Osteoblast (primary cell): Measurements from ENCODE around the gene NFIA. TPM values are rescaled to one million over a fixed set of nuclear protein-coding genes. Genes with fewer than 3 reads are reported as not detected.

Source experiments
- DNase-seq: peaks from one replicate; pipeline ENCODE4 v3.0.0; 2011; ENCODE audit warnings: low spot score, mixed read lengths; ENCODE audit not compliant: insufficient read length; ENCODE audit errors: missing footprints
- H2AFZ ChIP-seq: 2 replicates; pipeline ENCODE4 v1.6.0; 2011; ENCODE audit warnings: mild to moderate bottlenecking, low read length
- H3K27ac ChIP-seq: 2 replicates; pipeline ENCODE4 v1.5.1; 2011; ENCODE audit warnings: mild to moderate bottlenecking, low read depth, low read length, moderate library complexity
- H3K27me3 ChIP-seq: 2 replicates; pipeline ENCODE4 v1.6.0; 2012; ENCODE audit warnings: mild to moderate bottlenecking, control low read depth, inconsistent platforms, low read length, moderate library complexity; ENCODE audit not compliant: insufficient read depth
- H3K36me3 ChIP-seq: 2 replicates; pipeline ENCODE4 v1.5.1; 2011; ENCODE audit warnings: mild to moderate bottlenecking, low read length, control low read depth, moderate library complexity; ENCODE audit not compliant: insufficient read depth
- H3K4me1 ChIP-seq: 2 replicates; pipeline ENCODE4 v1.5.1; 2011; ENCODE audit warnings: mild to moderate bottlenecking, low read length, control low read depth, moderate library complexity; ENCODE audit not compliant: insufficient read depth
- H3K4me2 ChIP-seq: 2 replicates; pipeline ENCODE4 v1.6.0; 2011; ENCODE audit warnings: mild to moderate bottlenecking, low read length; ENCODE audit not compliant: insufficient read depth
- H3K4me3 ChIP-seq: fragments of 200-600 bp; sonication (generic); 3 replicates; pipeline ENCODE4 v1.5.1; 2012; ENCODE audit warnings: mild to moderate bottlenecking, low read length, inconsistent platforms; ENCODE audit not compliant: insufficient read depth
- H3K79me2 ChIP-seq: 2 replicates; pipeline ENCODE4 v1.6.0; 2012; ENCODE audit warnings: mild to moderate bottlenecking, low read length, control low read depth, inconsistent platforms; ENCODE audit not compliant: insufficient read depth
- H3K9me3 ChIP-seq: 2 replicates; pipeline ENCODE4 v1.5.1; 2011; ENCODE audit warnings: low read depth, low read length, control low read depth
- H4K20me1 ChIP-seq: 2 replicates; pipeline ENCODE4 v1.6.0; 2012; ENCODE audit warnings: mild to moderate bottlenecking, low read length, control low read depth; ENCODE audit not compliant: insufficient read depth
- total RNA-seq: library from RNA; depleted of rRNA; stranded (reverse); fragments of >200 nt; gene quantifications from 2 replicates; pipeline ENCODE4 v1.2.3, GENCODE V29; 2012
- TF ChIP-seq, protein P1 (sequence below): IDR thresholded peaks from 2 replicates; pipeline ENCODE4 v1.5.1; 2011; ENCODE audit warnings: mild to moderate bottlenecking, low read depth, low read length, moderate library complexity; ENCODE audit errors: extremely low read depth

The NFIA gene
- total RNA-seq, 1 donor: 7.2 TPM

GRCh38 chr1:61187352-61188086, 105.2 kb downstream of the NFIA start:
- no peaks in the 10 kb centered on the region for H3K79me2 ChIP-seq
- no peaks in the 10 kb centered on the region for H3K27me3 ChIP-seq
- no peak for DNase-seq
- H3K36me3 ChIP-seq: no peaks in the 10 kb centered on the region
- no peak overlapping the region for H3K4me2 ChIP-seq
- TF ChIP-seq, protein P1, sequence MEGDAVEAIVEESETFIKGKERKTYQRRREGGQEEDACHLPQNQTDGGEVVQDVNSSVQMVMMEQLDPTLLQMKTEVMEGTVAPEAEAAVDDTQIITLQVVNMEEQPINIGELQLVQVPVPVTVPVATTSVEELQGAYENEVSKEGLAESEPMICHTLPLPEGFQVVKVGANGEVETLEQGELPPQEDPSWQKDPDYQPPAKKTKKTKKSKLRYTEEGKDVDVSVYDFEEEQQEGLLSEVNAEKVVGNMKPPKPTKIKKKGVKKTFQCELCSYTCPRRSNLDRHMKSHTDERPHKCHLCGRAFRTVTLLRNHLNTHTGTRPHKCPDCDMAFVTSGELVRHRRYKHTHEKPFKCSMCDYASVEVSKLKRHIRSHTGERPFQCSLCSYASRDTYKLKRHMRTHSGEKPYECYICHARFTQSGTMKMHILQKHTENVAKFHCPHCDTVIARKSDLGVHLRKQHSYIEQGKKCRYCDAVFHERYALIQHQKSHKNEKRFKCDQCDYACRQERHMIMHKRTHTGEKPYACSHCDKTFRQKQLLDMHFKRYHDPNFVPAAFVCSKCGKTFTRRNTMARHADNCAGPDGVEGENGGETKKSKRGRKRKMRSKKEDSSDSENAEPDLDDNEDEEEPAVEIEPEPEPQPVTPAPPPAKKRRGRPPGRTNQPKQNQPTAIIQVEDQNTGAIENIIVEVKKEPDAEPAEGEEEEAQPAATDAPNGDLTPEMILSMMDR: no peak
- peaks cover 17% of the 10 kb centered on the region for H3K4me1 ChIP-seq
- H4K20me1 ChIP-seq: no peaks in the 10 kb centered on the region
- no peaks in the 10 kb centered on the region for H3K9me3 ChIP-seq
- no peak overlapping the region for H3K27ac ChIP-seq
- no peak overlapping the region for H3K4me3 ChIP-seq
- no peak overlapping the region for H2AFZ ChIP-seq

DNA sequence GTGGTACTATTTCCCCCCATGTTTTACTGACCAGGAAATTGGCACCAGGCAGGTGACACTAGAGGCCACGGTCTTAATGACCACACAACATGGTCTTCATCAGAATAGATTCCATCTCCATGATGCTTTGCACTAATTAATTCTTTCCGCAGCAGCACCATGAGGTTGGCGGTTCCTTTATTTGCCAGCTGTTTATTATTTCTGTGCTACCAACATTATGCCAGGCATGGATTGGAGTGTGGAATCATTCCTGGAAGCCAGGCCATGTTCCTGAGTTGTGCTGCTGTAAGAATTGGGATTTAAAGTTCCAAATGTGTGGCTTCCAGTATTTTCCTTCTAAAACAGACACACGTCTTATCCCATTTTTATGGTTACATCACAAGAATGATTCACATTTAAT, 107.8 kb downstream of the NFIA start:
- no peak for DNase-seq
- Histone ChIP-seq H4K20me1 (no peaks in the 10 kb centered on the region), H3K36me3 (no peaks in the 10 kb centered on the region), H3K4me3 (no peak overlapping the region), H3K27ac (no peak overlapping the region), H3K9me3 (no peaks in the 10 kb centered on the region), H3K27me3 (no peaks in the 10 kb centered on the region), H3K4me2 (no peak overlapping the region), H2AFZ (no peak overlapping the region), H3K79me2 (no peaks in the 10 kb centered on the region), H3K4me1 (no peaks in the 10 kb centered on the region)
- TF ChIP-seq, protein P1: no peak

DNA sequence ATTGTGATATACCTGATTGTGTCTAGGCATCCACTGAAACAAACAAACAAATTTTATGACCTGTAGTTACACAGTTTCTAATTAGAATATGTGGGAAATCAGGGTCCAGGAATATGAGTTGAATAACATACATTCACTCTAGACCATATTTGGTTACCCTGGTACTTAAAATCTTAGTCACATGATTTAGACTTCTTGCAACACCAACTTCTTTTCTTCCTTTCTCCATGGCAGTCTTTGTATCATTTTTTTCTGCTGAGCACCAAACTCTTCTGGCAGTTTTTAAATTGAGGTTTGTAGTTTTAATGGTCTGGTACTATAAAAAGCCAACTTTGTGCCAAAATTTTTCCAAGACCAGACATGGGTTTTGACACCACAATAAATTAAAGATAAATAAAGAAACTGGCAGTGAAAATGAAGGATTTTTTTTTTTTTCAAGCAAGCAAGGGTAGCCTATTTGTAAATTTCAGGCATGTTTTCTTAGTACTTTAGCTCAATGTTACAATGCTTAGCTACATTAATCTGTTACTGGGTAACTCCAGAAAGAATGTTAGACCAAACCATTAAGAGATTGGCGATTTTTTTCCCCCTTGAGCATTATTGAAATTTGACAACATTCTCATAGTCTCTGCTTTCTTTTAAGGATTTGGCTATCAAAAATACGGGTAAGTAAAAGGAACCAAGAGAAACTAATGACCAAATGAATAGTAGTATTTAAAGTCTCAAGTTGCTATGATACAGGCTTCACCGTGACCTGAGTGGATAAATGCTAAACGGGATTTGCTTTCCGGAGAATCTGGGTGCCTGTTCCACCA, 108.5 kb downstream of the NFIA start:
- H3K4me1 ChIP-seq: no peaks in the 10 kb centered on the region
- peak; percentile 43 for DNase-seq

DNA sequence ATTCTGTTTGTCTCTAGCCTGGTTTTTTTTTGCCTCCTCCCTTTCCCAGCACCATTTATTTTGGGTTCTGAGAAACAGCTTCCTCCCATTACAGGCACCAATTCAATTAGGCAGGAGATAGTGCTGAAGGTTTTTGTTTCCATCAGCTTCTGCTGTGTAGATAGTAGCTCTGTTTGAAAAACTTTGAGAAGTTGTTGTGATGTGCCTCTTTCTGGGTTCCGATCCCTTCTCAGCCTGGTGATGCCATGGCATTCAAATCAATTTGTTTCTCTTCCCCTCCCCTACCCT, 109.0 kb downstream of the NFIA start:
- H3K79me2 ChIP-seq: no peaks in the 10 kb centered on the region
- no peaks in the 10 kb centered on the region for H3K36me3 ChIP-seq
- no peak overlapping the region for H3K27ac ChIP-seq
- no peak for DNase-seq
- TF ChIP-seq, protein P1: no peak
- no peaks in the 10 kb centered on the region for H4K20me1 ChIP-seq
- H3K4me2 ChIP-seq: no peak overlapping the region
- H3K4me3 ChIP-seq: no peak overlapping the region
- no peaks in the 10 kb centered on the region for H3K27me3 ChIP-seq
- no peaks in the 10 kb centered on the region for H3K4me1 ChIP-seq
- H2AFZ ChIP-seq: no peak overlapping the region
- no peaks in the 10 kb centered on the region for H3K9me3 ChIP-seq

More for the DNA sequence above, 108.5 kb downstream of the NFIA start:
- Histone ChIP-seq H3K4me3 (no peak overlapping the region), H3K79me2 (no peaks in the 10 kb centered on the region), H3K36me3 (no peaks in the 10 kb centered on the region), H3K27me3 (no peaks in the 10 kb centered on the region), H2AFZ (no peak overlapping the region), H3K27ac (no peak overlapping the region), H4K20me1 (no peaks in the 10 kb centered on the region), H3K4me2 (no peak overlapping the region), H3K9me3 (no peaks in the 10 kb centered on the region)
- TF ChIP-seq, protein P1: no peak
